ENCODE data around the gene RGS9.

The RGS9 gene

DNA sequence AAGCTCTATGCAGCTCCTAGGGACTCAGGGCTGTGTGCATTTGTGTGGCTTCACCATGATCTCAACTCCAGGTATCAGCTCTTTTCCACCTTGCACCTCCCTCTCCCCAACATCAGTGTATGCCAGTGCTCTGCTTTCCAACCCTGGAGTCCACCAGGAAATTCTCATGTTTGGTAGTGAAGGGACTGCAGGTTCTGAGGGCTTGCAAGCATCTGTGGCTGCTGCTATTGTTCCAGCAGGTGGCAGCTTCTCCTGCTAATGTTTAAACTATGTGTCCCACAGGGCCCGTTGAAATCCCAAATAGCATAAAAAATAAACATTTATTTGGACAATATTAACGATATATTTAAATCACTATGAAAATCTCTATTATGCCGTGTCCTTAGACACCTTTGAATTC is 82.0 kb downstream of the RGS9 start:
- DNase-seq (ENCODE audit: low read depth): no peak

DNA sequence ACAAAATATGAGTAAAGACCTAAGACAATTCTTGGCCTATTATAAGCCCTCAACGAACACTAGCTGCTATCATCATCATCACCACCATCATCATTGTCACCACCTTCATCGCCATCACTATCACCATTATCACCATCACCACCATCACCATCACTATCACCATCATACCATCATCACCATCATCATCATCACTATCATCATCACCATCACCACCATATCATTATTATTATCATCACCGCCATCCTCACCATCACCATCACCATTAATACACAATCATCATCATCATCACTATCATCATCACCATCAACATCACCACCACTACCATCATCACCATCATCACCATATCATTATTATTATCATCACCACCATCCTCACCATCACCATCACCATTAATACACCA is 82.5 kb downstream of the RGS9 start:
- DNase-seq (ENCODE audit: low read depth): no peak

DNA sequence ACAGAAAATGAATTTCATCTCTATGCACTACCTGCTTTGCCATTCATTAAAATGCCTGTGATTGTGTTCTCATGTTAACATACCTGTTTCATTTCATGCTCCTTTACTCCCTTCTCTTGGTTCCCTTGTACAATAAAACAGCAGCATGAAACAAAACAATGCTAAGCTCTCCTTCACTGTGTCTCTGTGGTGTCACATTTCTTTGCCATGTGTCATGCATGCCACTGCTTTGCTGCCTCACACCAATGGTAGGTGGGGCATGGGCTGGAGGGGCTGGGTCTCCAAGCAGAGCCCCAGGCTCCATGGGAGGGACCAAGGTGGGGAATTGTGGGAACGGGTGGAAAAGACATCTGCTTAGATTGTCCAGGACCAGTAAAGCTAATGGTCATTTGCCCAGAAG is 83.6 kb downstream of the RGS9 start:
- peak; percentile 70 for DNase-seq (ENCODE audit: low read depth)

DNA sequence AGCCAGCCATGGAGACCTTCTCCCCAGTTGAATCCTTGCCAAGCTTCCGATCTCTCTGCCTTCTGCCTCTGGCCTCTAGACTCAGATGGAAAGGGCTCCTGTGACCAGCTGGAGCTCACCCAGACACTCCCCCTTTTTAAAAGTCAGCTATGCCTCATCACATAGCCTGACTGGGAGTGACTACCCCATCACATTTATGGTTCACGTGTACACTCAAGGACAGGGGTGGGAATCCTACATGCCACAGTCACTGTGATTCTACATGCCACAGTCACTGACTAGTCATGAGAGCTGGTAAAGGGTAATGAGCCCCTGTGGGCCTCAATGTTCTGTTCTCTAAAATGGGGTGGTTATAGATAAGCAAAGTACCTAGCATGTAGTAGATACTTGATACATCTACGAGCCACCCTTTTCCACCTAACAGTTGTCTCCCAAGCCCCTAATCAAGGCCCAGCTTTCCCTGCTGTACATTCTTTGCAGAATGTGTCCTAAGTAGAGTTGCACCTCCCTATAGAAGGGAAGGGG is 85.1 kb downstream of the RGS9 start:
- DNase-seq (ENCODE audit: low read depth): peak; percentile 53

DNA sequence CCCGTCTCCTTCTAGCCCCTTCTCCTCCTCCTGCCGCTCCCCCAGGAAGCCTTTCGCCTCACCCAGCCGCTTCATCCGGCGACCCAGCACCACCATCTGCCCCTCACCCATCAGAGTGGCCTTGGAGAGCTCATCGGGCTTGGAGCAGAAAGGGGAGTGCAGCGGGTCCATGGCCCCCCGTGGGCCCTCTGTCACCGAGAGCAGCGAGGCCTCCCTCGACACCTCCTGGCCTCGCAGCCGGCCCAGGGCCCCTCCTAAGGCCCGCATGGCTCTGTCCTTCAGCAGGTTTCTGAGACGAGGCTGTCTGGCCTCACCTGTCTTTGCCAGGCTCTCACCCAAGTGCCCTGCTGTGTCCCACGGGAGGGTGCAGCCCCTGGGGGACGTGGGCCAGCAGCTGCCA is 87.9 kb downstream of the RGS9 start:
- DNase-seq (ENCODE audit: low read depth): no peak

DNA sequence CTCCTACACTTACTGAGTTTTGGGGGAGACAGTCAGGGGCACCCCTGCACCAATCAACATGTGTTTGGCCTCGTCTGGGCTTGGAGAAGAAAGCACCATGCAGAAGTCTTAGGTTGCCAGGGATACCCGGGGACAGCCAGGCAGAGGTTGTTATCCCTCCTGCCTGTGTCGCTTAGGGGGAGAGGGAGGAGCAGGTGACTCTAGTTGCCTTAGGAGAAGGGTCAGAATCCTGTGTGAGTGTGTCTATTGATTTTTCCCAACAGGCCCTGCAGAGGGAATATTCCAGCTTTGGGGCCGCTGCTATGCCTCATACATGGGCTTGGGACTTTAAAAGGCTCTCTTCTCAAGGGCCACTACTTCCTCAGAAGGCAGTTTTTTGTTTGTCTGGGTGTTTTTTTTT is 89.1 kb downstream of the RGS9 start:
- no peak for DNase-seq (ENCODE audit: low read depth)

DNA sequence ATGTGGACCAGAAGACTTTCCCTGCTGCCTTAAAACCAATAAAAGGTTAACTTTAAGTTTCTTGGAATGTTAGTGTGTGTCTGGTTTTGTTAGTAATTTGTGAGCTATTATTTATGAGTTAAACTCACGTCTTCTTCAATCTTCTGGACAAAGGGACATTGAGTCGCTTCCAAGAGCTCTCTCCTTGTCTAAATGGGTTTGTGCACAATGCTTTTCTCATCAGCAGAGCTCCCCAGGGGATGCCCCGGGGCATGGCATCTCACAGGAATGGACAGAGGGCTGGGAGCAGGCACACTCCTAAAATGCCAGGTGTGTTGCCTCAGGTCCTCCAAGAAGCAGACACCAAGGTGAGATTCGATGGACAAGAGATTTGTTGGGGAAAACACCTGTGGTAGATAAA is 90.5 kb downstream of the RGS9 start:
- no peak for DNase-seq (ENCODE audit: low read depth)

DNA sequence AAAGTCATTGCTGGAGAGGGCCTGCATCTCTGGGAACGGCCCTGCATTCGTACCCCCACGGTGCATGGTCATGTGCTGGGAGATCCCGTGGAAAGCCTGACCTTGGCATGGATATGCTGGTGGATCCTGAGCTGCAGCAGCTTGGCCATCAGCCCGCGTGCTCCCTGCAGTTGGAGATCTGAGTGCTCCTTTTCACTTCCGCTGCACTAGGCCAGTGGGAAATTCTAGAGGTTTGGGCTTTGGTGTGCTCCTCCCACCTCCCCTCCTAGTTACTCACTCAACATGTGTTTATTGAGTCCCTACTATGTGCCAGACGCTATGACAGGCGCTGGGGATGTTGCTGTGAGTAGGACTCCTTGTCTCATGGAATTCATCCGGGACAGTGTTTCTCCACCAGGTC is 91.1 kb downstream of the RGS9 start:
- no peak for DNase-seq (ENCODE audit: low read depth)

DNA sequence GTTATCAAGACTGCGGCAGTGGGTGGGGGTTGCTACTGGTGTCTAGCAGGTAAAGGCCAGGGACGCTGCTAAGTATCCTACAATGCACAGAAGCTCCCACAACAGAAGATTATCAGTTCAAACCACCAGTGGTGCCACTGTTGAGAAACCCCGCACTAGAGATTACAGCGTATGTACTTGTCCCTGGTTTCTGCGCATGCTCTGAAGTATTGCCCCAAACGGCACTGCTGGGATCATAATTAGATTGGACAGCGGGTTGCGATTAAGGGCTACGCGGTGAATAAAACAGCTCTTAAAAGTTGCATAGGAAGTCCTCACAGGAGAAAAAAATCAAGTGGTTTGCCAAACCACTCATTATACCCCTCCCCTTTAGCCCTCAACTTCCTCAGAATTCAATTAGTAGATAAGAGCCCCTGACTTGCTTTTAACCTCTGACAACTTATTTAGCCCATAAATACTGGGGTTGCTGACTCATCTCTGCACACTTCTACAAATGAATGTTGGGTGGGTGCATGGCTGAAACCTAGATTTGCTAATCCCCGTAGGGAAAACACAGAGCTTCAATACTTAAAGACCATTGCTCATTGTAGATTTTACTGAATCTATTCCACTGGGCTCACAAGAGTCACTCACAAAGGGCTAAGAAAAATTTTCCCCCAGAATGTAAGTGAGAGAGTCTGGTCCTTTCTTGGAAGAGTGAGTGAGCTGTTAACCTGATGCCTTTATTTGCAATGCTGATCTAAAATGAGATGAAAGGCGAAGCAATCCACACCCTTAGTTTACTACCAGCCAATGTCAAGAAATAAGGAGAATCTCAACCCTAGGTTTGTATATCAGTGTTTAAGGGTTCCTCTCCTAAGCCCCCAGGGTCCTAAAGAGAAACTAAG is 91.8 kb downstream of the RGS9 start:
- DNase-seq (ENCODE audit: low read depth): peak; percentile 91

DNA sequence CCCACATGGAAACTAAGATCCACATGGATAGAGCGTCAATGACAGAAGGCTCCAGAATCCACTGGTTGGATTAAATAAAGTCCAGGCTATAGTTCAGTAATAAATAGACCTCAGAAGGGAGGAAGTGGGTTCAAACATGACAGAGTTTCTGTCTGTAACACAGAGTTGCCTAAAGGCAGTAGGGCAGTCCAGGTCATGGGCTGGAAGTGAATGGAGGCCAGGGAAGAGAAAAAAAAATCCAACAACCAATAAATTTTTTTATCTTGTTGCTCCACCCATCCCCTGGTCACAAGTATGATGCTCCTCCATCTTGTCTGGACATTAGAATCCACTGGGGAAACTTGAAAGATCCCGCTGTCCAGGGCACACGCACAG is 92.4 kb downstream of the RGS9 start:
- no peak for DNase-seq (ENCODE audit: low read depth)

DNA sequence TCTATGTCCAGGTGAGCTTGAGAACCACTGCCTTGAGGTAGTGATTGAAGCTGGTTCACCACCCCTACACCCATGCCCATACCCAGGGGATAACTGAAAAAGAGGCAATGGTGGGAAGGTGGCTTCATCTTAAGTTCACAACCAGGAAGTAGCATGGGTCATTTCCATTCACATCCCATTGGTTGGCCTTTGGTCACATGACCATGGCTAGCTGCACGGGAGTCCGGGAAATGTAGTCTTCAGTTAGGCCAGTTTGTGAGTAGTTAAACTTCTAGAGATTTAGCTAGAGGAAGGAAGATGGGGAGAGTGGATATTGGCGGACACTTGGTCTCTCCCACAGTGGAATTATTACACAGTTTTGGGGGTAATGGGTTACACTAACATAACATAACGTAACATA is 92.9 kb downstream of the RGS9 start:
- DNase-seq (ENCODE audit: low read depth): no peak

DNA sequence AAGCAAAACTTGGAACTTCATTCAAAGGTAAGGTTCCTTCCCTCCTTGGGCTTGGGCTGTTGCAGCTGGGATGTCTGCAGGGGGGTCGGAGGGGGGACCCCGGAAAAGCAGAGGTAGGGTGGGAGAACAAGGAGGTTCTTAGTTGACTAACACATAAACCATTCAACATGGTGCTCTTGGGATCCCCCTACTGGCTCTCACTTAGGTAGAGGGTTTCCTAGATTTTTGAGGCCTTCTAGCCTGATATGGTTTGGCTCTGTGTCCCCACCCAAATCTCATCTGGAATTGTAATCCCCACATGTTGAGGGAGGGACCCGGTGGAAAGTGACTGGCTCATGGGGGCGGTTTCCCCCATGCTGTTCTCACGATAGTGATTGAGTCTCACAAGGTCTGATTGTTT is 93.9 kb downstream of the RGS9 start:
- DNase-seq (ENCODE audit: low read depth): no peak

DNA sequence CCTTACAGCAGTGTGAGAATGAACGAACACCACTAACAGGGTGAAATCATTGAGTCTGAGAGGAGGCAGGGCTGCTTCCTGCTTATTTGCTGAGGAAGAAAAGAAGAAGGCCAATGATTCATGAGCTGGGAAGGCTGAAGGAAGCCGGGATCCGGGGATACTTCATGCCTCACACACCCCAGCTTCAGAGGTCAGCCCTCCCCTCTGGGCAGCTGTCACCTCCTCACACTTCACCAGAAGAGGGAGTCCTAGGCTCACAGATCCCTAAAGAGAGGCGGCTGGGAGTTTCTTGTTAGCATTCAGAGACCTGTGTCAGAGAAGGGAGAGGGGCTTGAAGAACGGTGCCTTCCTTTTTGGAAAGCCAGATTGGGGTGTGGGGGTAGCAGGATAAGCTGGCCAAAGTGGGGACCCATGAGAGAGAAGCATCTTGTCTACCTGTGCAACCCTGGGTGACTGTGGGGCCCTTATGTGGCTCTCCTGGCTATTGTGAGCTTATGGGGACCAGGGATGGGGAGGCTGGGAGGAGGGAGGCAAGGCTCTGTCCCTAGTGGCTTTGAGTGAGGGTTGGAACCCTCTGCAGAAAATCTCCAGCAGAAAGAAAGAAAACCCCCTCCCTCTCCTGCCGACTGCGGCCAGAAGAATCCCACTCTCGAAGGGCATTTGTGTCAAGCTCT is 94.6 kb downstream of the RGS9 start:
- DNase-seq (ENCODE audit: low read depth): peak; percentile 95

DNA sequence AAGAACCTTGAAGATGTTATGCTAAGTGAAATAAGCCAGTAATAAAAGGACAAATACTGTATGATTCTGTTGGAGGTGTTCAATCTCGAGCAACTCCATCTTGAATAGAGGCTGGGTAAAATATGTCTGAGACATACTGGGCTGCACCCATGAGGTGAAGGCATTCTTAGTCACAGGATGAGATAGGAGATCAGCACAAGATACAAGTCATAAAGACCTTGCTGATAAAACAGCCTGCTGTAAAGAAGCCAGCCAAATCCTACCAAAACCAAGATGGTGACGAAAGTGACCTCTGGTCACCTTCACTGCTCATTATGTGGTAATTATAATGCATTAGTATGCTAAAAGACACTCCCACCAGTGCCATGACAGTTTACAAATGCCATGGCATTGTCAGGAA is 98.1 kb downstream of the RGS9 start:
- DNase-seq (ENCODE audit: low read depth): no peak

DNA sequence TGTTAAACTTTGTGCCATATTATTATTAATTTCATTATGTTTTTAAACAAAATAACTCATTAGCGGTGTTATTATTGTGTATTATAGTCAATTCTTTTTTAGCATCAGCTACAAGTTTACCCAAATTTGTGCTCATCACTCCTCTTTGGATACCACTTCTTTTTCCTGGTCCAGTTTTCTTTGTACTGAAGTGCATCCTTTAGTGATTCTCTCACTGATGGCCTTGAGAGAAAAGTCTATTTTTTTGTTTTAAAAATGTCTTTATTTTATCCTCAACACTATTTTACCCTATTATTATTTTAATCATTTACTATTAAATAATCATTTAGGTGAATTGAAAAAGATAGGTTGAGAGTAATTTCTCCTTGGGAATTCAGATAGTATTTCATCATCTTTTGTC is 99.2 kb downstream of the RGS9 start:
- no peak for DNase-seq (ENCODE audit: low read depth)

DNA sequence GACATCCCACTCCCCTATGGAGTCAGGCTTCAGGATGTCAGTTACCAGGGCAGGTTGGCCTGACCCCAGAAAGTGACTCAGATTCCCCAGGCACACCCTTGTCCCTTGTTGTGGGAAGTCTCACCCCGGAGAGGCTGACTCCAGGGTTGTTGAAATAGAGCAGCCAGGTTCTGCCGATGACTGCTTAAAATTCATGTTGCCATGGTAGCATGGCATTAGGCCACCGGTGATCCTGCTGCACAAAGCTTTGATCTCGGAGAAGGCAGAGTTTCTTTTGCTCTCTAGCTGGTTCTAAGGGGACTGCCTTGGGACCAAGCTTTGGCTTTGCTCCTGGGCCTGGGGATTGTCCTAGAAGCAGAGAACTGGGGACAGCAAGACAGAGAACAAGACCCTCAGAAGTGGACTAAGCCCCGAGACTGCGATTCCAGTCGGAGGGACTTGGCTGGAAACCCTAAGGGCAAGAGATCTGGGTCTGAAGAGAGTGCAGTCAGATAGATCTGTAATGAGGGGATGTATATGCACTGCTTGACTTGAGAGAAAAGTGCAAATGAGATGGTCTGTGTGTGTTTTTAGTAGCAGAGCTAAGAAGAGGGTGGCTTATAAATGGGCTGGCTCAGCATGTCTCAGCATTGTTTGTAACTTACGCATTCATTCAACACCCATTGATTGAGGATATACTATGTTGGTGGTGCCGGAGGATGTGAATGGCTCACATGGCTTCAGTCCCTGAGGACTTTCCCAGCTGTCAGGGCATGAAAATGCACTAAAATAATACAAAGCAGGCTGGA is 106.9 kb downstream of the RGS9 start:
- peak; percentile 49 for DNase-seq (ENCODE audit: low read depth)

DNA sequence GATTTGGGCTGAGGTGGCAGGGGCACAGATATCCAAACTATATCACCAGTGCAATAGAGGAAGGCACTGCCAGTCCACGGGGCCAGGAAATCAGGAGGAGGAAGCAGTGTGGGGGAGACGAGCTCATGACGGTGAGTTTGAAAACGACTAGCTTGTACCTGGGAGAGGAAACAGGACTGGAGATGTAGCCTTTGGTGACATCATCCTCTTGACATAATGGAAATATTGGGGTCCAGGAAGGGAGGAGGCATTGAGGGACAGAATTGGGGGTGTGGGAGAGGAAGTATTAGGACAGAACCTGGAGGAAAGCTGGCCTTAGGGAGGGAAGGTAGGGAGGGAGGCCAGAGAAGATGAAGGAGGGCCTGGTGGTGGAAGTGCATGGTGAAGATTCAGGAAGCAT is 109.1 kb downstream of the RGS9 start:
- DNase-seq (ENCODE audit: low read depth): no peak

DNA sequence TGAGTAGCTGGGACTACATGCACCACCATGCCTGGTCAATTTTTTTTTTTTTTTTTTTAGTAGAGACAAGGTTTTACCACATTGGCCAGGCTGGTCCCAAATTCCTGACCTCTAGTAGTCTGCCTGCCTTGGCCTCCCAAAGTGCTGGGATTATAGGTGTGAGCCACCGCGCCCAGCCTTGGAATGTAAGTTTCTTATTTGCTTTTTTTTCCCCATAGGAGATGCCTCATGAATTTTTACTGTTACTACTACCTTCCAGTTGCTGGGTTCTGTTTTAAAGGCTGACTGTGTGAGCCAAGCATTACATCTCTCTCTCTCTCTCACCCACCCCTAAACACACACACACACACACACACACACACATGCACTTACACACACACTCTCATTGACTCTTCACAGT is 112.6 kb downstream of the RGS9 start:
- DNase-seq (ENCODE audit: low read depth): no peak

DNA sequence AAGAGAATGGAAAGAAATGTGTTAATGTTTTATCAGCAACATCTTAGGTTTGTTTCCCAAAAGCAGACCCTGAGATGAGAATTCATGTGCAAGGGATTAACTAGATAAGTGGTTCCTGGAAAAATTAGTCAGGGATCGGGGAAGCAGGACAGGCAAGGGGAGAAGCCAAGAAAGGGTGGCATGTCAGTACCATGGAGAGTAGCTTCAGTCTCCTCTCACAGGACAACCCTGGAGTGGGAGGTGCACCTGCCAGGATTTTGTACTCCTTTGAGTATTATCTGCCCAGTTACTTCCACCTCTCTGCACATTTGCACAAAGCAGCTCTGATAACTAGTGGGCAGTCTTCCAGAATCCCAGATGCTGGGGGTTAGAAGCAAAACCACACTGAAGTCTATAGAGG is 117.0 kb downstream of the RGS9 start:
- DNase-seq (ENCODE audit: low read depth): peak; percentile 49

DNA sequence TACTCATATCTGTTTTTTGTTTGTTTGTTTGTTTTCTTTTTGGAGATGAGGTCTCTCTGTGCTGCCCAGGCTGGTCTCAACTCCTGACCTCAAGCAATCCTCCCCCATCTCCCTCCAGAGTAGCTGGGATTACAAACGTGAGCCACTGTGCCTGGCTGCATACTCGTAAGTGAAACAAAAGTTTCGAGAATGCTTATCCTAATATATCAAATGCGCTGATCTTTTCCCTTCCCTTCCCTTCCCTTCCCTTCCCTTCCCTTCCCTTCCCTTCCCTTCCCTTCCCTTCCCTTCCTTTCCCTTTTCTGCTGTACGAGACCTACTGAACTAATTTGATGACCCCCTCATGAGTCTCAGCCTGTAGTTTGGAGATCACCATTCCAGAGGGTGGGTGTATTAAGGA is 122.1 kb downstream of the RGS9 start:
- no peak for DNase-seq (ENCODE audit: low read depth)

DNA sequence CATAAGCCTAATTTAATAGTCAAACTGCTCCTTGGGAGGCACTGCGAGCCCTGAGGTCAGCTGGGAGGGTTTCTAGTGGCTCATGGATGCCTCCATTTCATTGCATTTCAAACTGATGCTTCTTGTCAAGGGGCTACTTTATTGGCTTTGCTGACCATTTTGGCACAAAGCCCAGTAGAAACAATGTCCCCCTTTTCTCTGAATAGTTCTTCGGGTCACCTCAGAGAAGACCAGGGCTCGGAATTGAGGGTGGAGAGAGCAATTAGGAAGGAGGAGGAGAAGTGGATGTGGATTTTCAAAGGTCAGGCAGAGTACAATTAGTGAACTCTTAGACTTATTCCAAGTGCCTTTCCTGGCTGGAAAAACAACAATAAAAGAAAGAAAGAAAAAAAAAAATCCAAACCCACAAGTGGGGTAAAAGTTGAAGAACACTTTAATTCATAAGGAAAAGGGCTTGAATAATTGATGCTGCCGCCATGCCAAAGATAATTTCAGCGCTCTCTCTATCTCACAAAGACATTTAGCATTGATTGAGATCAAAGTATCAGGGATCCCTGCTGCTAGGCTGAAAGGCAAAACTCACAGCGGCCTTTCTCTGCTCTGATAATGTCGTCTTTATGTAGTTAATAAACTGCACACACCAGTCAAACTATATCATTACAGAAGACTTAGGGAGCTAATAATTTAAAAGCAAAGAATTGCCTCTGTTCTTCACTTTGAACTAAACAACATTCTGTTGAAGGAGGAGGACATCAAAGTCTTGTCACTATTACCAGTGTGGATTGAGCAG is 122.7 kb downstream of the RGS9 start:
- no peak for DNase-seq (ENCODE audit: low read depth)

DNA sequence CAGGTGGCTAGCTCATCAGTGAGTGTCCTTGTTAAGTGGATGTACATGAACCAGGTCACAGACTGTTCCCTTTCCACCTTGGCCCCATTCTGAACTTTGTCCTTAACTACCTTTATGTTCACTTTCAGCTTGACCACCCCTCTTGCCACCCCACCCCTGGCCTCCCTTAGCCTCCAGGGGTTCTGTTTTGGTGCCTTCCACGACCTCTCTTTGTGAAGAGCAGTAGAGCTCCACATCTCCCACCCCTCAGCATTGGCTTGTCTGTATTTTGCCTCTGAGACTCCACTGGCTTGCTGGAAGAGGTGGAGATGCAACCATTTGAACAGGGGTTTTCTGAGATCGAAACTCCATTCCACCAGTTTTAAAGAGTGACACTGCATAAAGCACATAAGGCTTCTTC is 123.5 kb downstream of the RGS9 start:
- no peak for DNase-seq (ENCODE audit: low read depth)
